Activated CD8-positive, alpha-beta memory T cell treated with anti-CD3 and anti-CD28 coated beads for 1 hour (primary cell): ENCODE data around the gene PLK1.

Source experiments
- DNase-seq, 2 donors: peaks; one replicate each; pipeline ENCODE4 v3.0.0-alpha.2; 2020; ENCODE audit warnings: low read depth in 1 of 2; ENCODE audit errors: extremely low read depth in 1 of 2

The PLK1 gene

DNA sequence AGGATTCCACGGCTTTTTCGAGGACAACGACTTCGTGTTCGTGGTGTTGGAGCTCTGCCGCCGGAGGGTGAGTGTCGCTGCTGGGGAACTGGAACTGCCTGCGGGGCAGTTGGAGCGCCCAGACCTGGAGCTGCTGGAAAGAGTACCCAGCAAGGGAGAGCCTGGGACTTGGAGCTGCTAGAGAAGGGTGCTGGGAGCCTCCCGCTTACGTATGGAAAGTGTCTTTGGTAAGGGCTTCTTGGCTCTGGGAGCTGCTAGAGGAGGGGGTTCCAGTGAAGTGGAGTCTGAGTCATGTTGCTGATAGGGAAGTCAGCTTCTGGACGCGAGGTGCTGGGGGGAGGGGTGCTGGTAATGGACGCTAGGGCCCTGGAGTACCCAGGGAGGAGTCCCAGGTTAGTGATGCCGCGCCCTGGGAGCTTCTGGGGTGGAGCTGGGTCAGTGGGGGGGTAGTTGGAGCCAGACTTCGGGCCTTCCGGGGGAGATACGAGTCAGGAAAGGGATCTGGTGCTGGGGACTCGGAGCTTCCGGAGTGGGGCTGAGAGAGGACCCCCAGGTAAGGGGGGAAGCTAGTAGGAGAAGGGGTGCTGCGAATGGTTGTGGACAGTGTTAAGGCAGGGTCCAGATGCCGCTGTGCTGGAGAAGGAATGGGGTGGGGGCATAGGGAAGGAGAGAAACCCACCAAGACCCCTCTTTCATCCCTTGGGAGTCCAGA lies 741 bp downstream of the PLK1 start:
- DNase-seq: no peak

DNA sequence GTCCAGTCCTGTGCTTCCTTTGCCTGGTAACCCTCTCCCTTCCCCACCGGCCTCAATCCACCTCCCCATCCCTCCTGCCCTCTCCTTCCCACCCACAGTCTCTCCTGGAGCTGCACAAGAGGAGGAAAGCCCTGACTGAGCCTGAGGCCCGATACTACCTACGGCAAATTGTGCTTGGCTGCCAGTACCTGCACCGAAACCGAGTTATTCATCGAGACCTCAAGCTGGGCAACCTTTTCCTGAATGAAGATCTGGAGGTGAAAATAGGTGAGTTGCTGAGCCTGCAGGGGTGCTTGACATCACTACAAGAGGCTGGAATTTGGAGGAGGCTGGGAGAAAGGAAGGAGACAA lies 1.3 kb downstream of the PLK1 start:
- no peak for DNase-seq

DNA sequence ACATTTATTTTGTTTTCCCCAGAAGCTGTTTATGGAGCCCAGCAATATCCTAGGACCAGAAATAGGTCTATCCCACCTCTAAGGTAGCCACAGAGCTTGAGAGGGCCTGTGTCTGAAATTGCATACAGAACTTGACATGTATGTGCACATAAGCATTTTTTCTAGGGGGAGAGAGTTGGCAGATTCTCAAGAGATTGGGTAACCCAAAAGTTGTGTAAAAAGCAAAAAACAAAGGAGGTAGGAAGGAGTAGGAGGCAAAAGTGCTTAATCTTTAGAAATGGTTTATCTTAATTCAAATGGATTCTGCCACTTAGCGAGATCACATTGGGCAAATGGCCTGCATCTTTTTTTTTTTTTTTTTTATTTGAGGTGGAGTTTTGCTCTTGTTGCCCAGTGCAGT lies 3.5 kb downstream of the PLK1 start:
- DNase-seq: no peak

DNA sequence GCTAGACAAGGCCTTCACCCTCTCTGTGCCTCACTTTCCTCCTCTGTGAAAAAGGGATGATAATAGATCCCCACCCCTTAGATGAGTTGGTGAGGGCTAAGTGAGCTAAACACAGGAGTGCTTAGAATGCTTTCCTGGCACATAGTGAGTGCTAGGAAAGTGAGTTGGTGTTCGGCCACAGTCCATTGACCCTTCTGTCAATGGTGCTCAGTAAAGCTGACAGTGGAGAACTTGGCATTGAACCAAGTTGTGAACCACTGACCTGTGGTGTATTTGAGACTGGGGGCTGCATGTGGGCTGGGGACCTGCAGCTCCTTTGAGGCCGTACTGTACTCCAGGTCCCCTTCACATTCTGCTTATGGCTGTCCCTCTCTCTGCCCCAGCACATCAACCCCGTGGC lies 4.8 kb downstream of the PLK1 start:
- no peak for DNase-seq

DNA sequence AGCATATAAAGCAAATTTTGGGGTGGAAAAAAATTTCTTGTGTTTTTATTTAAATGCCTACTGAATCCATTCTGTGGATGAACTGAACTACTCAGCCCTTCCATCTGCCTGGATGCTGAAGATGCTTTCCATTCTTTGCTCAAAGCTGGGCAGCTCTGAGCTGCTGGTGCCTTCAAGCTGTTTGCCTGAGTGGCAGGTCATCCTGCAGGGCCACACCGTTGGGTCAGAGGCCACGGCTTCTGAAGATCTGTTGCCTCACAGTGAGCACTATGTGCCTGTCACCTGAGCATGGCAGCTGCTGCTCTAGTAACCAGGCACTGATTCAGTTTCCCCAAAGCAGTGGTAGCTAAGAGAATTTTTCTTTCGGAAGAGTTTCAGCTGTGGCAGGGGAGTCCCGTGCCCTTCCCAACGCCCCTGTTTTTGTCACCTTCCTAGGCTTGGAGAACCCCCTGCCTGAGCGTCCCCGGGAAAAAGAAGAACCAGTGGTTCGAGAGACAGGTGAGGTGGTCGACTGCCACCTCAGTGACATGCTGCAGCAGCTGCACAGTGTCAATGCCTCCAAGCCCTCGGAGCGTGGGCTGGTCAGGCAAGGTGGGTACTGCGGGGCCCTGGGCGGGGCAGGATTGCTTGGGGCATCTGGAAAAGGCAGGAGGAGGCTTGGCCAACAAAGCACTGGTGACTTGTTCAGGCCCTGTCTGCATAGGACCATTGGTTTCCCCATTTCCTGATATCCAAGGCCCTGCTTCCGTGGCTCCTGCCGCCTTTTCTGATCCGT lies 8.5 kb downstream of the PLK1 start:
- DNase-seq: no peak

DNA sequence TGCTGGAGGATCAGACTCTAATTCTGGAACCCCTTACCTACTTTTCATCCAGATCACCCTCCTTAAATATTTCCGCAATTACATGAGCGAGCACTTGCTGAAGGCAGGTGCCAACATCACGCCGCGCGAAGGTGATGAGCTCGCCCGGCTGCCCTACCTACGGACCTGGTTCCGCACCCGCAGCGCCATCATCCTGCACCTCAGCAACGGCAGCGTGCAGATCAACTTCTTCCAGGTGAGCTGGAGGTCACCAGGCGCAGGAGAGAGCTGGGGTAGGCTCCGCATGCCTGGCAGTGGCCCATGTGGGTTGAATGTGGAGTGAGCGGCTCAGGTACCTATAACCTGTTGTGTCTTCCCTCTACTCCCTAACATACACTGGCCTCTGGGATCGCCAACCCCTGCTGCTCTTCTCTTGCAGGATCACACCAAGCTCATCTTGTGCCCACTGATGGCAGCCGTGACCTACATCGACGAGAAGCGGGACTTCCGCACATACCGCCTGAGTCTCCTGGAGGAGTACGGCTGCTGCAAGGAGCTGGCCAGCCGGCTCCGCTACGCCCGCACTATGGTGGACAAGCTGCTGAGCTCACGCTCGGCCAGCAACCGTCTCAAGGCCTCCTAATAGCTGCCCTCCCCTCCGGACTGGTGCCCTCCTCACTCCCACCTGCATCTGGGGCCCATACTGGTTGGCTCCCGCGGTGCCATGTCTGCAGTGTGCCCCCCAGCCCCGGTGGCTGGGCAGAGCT lies 10.9 kb downstream of the PLK1 start:
- DNase-seq: no peak

DNA sequence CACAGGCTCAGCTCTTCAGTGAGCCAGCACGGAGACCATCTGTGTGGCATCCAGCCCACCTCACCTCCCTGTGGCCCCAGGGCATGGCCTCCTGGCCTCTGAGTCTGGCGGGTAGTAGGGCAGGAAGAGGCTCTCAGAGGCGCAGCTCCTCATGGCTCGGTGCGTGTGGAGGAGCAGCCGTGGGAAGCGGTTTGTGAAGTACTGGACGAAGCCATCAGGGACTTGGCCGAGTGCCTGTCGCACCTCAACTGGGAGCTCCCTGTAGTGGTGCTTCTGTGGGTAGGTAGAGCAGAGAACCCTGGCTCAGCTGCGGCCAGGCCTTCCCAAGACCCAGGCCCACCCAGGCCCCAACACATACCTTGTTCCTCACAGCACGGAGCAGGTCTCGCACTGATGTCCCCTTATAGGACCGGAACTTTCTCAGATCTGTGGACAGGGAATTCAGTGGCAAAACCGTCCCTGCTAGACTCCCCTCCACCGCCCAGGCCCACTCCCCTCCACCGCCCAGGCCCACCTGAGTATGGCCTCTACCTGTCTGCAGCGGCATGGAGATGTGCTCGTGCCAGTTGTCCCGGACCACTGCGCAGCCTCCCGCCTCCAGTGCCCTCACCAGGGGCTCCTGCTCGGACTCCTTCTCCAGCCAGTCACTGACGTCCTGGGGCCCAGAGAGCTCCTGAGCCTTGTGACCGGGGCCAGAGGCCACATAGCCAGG lies 12.2 kb downstream of the PLK1 start:
- no peak for DNase-seq

DNA sequence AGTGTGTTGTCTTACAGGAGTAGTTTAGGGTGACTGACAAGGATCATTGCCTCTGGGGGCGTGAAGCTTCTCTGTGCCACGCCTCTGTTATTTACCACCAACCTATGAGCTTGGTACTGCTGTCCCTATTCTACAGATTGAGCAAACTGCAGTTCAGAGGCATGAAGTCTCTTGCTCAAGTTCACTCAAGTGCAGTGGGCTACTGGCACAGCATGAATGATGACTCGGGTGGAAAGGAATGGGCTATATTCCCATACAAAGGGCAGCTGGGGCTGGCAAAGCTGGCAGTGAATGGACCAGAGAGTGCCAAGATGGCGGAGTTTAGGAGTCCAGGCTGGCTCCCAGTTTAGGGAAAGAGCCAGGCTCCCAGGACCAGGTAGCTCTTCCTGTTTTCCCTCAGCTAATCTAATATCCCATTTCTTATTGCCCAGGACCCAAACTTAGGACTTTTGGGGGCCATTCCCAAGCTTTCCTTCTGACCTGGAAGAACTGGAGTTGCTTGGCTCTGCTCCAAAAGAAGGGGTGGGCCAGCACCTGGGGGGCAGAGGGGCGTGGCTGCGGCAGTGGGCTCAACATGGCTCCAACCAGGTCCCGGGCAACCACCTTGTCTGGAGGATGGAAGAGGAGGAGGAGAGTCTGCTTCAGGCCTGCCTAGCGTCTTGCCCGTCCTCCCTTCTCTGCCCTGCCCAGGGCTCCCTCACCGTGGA lies 12.9 kb downstream of the PLK1 start:
- DNase-seq: no peak

DNA sequence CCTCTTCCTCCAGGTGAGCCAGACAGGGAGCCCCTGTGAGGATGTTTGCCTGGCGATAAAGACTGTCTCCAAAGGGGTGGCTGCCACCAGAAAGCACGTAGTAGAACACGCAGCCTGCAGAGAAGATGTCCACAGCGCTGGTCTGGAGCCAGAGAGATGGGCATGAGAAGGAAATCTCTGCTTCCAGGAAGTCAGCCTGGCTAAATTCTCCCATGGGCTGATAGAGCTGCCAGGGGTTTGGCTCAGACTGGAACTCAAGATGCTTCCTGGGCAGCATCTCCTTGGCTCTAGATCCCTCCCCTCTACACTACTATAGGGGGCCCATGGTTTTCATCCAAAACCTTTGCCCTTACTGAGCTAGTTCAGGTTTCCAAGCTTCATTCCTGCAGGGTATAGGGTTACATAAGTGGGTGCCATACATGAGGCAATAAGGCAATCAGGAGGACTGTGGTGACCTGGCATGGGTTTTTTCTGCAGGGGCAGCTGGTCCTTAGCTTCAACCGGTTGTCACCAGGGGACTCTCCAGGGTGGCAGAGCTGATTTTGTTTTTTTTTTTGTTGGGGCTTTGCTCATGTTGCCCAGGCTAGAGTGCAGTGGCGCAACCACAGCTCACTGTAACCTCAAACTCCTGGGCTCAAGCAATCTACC lies 13.6 kb downstream of the PLK1 start:
- DNase-seq: no peak

DNA sequence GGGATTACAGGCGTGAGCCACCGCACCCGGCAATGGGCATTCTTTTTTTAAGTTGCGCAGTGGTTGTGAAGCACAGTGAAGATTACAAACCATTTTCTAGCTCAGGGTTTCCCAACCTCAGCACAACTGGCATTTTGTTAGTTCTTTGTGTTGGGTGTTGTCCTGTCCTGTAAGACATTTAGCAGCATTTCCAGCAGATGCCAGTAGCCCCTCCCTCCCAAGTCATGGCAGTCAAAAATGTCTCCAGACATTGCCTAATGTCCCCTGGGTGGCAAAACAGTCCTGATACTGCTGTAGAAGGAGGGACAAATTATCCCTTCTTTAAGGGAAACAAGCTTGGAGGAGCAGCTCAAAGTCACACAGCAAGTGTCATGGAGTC lies 15.6 kb downstream of the PLK1 start:
- DNase-seq: no peak

DNA sequence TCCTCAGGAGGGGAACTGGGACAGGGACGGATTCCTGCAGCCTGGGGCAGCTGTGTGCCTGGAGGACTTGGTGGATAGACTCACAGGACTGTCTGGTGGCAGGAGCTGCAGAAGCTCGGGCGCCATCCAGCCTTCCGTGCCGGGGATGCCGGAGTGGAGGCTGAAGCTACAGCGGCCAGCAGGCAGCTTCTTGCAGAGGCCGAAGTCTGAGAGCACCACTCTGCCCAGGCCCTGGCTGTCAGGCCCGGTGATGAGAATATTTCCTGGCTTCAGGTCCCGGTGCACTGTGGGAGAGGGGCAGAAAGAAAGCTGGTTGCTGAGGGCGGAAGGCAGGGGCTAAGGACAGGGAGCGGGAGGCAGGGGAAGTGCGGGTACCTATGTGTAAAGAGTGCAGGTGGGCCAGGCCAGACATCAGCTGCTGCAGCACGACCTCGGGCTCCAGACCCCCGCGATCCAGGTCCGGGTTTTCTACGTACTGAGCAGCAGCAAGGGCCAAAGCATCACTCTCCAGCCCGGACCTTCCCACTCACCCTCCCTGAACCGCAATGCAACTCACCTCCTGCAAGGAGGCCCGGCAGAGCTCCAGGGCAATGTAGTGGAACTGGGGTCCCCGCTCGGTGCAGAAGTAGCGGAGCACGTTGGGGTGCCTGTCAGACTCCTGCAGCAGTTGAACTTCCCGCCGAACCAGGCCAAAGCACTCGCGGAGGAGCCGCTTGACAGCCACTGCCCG lies 16.1 kb downstream of the PLK1 start:
- no peak for DNase-seq

DNA sequence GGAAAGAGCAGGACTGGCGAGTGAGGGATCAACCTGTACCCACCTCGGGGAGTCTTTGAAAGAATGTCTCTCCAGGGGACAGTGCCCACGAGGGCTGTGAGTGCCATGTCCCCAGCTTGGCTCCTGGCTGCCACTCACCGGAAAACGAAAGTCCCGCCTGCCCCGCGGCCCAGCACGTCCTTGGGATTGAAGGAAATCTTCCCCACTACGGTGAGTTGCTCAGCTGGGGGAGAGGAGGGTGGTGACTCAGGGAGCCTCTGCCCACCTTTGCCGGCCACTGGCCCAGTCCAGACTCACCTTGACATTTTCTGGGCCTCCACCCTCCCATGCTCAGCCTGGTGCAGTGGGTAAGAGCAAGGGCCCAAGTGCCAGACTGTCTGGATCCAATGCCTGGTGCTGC lies 17.1 kb downstream of the PLK1 start:
- DNase-seq: no peak

DNA sequence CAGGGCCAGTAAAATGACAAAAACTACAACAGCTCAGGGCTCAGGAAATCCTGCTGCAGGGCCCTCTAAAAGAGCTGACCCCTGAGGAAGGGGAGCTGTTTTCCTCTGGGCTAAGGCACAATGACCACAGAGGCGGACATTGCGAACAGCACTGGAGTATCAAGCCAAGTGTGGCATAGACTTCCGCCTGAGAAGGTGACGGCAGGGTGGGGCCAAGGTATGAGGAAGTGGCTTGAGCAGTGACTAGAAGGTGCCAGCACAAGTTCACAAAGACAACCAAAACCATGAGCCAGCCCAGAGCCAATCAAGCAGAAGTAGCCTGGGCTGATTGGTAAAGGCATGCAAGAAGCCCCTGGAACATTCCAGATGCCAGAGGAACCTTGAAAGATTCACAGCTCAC lies 20.4 kb downstream of the PLK1 start:
- DNase-seq: no peak

DNA sequence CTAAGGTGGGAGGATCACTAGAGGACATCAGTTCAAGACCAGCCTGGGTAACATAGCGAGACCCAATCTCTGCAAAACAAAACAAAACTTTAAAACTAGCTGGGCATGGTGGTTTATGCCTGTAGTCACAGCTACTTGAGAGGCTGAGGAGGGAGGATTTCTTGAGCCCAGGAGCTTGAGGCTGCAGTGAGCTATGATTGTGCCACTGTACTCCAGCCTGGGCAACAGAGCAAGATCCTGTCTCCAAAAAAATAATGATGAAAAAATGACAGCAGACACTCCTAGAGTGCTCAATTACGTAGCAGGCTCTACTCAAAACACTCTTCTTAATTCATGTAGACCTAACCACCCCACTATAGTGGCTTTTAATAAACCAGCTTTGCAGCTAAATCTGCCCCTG lies 21.4 kb downstream of the PLK1 start:
- DNase-seq: no peak

DNA sequence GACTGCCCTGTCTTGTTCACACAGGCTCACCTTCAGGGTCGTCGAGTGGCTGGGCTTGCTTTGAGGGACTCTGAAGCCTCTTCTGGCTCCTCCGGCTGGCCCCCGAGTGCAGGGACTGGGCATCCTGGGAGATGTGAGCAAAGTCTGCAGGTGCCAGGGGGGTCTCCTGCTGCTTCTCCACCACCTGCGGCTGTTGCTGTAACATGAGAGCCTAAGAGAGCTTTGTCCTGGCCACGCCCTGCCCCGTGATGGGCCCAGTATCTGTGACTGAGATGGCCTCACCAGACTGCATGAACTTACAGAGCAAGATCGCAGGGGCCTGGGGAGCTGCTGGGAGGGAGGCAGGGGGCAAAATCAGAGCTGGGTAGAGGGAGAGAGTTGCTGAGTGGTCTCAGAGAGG lies 21.8 kb downstream of the PLK1 start:
- DNase-seq: no peak

DNA sequence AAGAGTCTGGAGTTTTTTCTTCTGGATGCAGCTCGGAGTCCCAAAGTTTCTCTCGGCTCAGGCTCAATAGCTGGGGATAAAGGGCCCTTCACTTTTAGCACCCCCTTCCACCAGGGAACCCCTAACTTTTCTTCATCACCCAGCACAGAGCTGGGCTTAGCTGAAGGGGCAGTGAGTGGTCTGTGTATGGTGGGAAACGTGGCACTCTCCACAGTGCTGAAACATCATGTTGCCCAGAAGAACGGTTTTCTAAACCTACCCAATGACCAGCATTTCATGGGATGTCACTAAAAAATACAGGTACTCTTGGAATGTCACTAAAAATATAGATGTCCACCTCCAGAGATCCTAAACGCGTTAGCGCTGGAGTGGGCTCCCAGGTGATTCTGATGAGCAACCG lies 22.4 kb downstream of the PLK1 start:
- no peak for DNase-seq

DNA sequence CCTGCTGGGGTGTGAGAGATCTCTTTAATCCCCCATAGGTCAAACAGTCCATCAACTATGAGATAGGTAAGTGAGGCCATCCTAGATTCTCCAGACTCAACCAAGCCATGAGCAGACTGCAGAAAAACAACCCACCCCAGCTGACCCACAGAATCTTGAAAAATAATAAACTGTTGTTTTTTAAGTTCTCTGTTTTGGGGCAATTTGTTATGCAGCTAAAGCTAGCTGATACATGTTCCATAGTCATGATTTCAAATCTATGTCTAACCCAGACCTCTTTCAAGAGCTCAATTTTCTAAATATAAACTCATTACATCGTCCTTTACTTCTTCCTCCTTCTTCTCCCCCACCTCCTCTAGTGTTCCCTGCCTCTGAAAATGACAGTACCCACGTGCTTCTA lies 24.3 kb downstream of the PLK1 start:
- DNase-seq: no peak

DNA sequence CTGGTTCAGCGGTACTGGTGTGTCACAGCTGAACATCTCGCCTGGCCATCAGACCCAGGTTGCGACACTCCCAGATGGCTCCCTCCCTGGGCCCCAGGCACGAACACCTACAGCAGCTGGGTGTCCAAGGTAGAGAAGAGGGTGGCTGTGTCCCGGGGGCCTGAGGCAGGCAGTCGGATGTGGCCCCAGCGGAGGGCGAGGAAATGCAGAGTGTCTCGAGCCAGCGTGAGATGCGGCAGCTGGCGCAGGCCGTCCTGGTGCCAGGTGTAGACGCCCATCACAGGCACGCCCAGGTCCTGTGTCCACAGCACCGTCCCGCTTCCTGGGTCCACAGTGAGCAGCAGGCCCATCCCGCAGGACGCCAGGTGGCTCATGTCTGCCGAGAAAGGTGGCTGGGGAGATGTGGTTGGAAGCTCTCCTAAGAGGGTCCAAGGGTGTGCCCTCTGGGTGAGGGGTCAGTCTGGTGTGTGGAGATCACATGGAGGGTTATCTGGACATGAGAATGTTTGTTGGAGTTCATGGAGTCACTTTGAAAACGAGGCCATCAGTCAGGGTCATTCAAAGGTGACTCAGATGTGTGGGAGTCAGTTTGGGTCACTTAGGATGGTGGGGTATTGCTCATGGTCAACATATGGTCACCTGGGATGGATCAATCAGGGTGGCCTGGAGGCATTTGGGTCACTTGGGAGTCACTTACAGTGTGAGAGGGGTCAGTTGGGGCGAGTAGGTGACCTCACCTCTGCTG lies 26.3 kb downstream of the PLK1 start:
- DNase-seq: no peak

DNA sequence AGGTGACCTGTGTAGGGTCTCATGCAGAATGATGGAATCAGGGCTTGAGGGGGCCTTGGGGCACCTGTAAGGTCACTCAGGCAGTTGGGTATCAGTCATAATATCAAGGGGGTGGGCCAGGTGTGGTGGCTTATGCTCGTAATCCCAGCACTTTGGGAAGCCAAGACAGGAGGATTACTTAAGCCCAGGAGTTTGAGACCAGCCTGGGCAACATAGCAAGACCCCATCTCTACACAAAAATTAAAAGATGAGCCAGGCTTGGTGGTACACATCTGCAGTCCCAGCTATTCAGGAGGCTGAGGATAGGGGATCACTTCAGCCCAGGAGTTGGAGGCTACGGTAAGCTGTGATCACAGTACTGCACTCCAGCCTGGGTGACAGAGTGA lies 26.8 kb downstream of the PLK1 start:
- DNase-seq: no peak
